HUES48 (cell line): ENCODE data around the gene TPO.
"Not testable (repeated sequence)": the region's sequence is repeated elsewhere in the genome, so short reads cannot be mapped to it uniquely, and the experiment has no call there.

ENCODE experiments used
- H3K27ac ChIP-seq: one replicate; pipeline ENCODE4 v1.7.0; 2013; ENCODE audit warnings: low read depth, low read length, inconsistent platforms
- H3K27me3 ChIP-seq: 2 replicates; pipeline ENCODE4 v1.6.1; 2013; ENCODE audit warnings: mild to moderate bottlenecking, low read length; ENCODE audit not compliant: control insufficient read depth, insufficient read depth
- H3K36me3 ChIP-seq: 2 replicates; pipeline ENCODE4 v1.6.1; 2013; ENCODE audit warnings: low read length; ENCODE audit not compliant: control insufficient read depth, insufficient read depth
- H3K4me1 ChIP-seq: 2 replicates; pipeline ENCODE4 v1.6.1; 2013; ENCODE audit warnings: mild to moderate bottlenecking, low read length; ENCODE audit not compliant: control insufficient read depth, insufficient read depth
- H3K4me3 ChIP-seq: 2 replicates; pipeline ENCODE4 v1.5.1; 2013; ENCODE audit warnings: mild to moderate bottlenecking, low read depth, low read length
- H3K9ac ChIP-seq: 2 replicates; pipeline ENCODE4 v1.6.1; 2013; ENCODE audit warnings: mild to moderate bottlenecking, low read depth, low read length, moderate library complexity
- H3K9me3 ChIP-seq: 2 replicates; pipeline ENCODE4 v1.6.1; 2013; ENCODE audit warnings: low read length; ENCODE audit not compliant: control insufficient read depth, insufficient read depth

The TPO gene

DNA sequence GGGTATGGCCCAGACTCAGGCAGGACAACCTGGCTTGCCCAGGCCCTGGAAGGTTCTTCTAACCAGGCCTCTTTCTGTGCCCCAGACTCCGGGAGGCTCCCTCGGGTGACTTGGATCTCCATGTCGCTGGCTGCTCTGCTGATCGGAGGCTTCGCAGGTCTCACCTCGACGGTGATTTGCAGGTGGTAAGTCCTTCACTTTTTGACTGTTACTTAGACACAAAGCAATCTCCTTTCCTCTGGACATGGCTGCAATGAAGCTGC lies 103.5 kb downstream of the TPO start:
- Histone ChIP-seq H3K9me3 (no peaks in the 10 kb centered on the region), H3K36me3 (no peaks in the 10 kb centered on the region), H3K4me1 (no peaks in the 10 kb centered on the region), H3K27ac (no peak overlapping the region), H3K4me3 (no peak overlapping the region), H3K9ac (no peak overlapping the region), H3K27me3 (no peaks in the 10 kb centered on the region)

DNA sequence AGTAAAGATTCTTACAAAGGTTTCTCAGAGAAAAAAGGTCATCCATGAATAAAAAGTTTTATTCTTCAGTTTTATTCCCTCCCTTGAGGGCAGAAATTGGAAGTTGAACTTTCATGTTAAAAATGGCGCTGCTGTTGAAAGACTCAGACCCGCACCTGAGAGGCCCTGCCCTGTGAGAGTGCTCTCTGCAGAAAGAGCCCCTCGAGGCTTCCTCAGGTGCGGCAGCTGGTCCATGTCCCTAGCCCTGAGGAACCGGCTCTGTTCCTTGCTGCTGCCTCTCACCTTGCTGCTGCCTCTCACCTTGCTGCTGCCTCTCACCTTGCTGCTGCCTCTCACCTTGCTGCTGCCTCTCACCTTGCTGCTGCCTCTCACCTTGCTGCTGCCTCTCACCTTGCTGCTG lies 104.0 kb downstream of the TPO start:
- not testable (repeated sequence) for H3K9ac ChIP-seq, H3K27me3 ChIP-seq, H3K9me3 ChIP-seq, H3K4me3 ChIP-seq, H3K27ac ChIP-seq, H3K36me3 ChIP-seq, H3K4me1 ChIP-seq

DNA sequence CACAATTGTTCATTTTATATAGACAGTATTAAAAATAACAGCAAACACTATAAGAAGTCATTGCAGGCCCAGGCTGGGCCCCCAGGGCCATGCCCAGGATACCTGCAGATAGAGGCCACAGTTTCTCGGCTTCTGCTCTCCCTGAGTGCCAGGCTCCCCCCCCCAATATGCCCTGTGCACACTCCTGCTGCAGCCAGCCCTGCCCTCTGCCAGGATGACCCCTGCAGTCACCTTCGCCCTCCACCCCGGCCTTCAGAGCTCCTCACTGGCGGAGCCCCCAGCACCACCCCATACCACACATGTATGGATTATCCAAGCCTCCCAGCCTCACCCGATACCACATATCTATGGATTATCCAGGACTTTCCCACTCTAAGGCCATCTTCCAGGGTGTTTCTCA lies 104.5 kb downstream of the TPO start:
- no peaks in the 10 kb centered on the region for H3K9me3 ChIP-seq

DNA sequence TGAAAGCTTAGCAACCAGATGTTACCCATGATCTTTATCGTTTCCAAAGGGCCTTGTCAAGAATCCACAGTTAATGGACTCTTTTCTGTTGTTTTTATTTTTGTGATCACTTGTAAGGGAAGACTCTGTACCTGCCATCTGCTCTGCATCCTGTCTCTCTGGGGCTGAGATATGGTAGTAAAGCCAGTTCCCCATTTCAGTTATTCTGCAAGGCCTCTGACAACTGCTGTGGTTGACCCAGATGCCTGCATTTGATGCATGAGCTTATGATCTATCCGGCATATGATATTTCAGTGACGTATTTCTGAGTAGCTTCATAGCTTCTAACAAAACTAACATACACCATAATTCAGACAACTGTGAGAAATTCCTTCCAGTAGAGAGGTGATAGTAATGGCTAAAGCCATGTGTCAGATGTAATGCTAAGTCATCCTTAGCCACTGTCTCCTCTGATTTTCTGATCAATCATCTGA lies 105.1 kb downstream of the TPO start:
- no peaks in the 10 kb centered on the region for H3K27me3 ChIP-seq
- no peak overlapping the region for H3K4me3 ChIP-seq
- H3K27ac ChIP-seq, result no peak overlapping the region
- H3K4me1 ChIP-seq, result no peaks in the 10 kb centered on the region
- H3K9me3 ChIP-seq, result no peaks in the 10 kb centered on the region
- no peak overlapping the region for H3K9ac ChIP-seq
- no peaks in the 10 kb centered on the region for H3K36me3 ChIP-seq

More for the DNA sequence above, 104.5 kb downstream of the TPO start:
- Histone ChIP-seq H3K9ac (no peak overlapping the region), H3K27ac (no peak overlapping the region), H3K4me1 (no peaks in the 10 kb centered on the region), H3K27me3 (no peaks in the 10 kb centered on the region), H3K4me3 (no peak overlapping the region), H3K36me3 (no peaks in the 10 kb centered on the region)

DNA sequence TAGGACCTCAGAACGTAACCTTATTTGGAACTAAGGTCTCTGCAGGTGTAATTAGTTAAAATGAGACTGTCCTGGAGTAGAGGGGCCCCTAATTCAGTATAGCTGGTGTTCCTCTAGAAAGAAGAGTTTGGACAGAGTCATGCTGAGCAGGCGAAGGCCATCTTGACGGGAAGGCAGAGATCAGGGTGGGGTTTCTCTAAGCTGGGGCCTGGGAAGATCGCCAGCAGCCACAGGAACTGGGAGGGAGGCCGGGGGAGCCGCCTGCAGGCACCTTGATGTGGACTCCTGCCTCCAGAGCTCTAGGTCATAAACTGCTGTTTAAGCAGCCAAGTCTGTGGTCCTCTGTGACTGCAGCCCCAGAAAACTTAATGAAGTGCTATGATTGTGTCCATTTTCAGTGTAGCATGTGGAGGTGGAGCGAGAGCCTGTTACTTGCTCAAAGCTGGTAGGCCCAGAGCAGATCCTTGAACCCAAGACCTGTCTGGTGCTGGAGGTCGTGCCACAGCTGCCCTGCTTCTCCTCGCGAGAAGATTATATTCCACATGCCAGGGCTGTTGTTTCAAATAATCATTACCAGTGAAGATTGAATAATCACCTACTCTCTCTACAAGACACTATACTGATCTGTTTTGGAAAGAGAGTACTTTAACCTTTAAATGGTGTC lies 105.7 kb downstream of the TPO start:
- Histone ChIP-seq H3K4me1 (no peaks in the 10 kb centered on the region), H3K27ac (no peak overlapping the region), H3K9me3 (no peaks in the 10 kb centered on the region), H3K36me3 (no peaks in the 10 kb centered on the region), H3K27me3 (no peaks in the 10 kb centered on the region), H3K4me3 (no peak overlapping the region), H3K9ac (no peak overlapping the region)

DNA sequence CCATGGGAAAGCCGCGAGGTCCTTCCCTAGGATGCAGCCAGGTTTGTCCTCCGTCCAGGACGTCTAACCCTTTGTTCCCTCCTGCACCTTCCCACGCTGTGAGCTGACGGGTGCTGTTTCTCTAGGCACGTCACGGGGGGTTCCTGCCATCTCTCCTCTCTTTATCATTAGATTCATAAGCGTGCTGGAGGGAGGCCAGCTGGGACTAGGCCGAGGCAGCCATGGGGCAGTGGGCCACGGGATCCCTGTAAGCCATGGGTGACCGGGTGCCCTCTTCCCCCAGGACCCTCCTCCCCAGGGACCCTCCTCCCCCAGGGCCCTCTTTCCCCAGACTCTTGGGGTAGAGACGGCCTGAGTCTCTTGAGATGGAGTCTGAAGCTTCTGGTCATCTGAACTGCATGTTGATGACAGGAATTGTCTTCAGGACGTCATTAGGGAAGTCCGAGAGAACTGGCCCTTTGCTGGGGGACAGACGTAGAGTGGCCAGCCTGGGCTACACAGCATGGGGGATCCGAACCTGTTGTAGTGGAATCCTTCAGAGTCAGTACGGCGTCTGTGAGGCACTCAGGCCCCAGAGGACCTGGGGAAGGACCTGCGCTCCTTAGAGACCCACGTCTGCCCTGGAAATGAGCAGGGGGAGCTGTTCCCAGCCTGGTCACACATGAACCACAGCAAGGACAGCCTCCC lies 108.1 kb downstream of the TPO start:
- Histone ChIP-seq H3K36me3 (no peaks in the 10 kb centered on the region), H3K4me3 (no peak overlapping the region), H3K9ac (no peak overlapping the region), H3K27ac (no peak overlapping the region), H3K27me3 (no peaks in the 10 kb centered on the region), H3K9me3 (no peaks in the 10 kb centered on the region), H3K4me1 (no peaks in the 10 kb centered on the region)

DNA sequence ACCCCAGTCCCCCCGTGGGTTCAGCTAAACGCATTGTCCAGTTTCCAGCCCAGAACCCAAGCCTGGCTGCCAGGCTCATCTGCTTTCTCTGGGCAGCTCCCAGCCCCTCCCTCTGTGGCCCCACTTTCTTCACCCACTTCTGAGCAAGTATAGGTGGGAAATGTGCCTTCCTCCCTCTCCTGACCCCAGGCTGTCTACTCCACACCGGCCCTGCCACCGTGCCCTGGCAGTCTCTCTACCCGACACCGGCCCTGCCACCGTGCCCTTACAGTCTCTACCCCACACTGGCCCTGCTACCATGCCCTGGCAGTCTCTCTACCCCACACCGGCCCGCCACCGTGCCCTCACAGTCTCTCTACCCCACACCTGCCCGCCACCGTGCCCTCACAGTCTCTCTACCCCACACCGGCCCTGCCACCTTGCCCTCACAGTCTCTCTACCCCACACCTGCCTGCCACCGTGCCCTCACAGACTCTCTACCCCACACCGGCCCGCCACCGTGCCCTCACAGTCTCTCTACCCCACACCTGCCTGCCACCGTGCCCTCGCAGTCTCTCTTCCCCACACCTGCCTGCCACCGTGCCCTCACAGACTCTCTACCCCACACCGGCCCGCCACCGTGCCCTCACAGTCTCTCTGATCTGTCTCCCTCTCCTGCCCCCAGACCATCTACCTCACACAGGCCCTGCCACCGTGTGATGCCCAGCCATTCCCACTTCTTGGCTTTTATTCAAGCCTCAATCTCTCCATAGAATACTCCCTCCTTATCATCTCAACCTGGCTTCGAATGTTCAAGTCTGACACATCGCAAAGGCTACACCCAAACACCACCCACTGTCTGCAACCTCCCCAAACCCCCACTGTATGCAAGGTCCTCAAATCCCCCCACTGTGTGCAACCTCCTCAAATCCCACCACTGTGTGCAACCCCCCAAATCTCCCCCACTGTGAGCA lies 108.9 kb downstream of the TPO start:
- Histone ChIP-seq H3K27ac (no peak overlapping the region), H3K27me3 (no peaks in the 10 kb centered on the region), H3K4me3 (no peak overlapping the region), H3K9ac (no peak overlapping the region), H3K4me1 (no peaks in the 10 kb centered on the region), H3K9me3 (no peaks in the 10 kb centered on the region), H3K36me3 (no peaks in the 10 kb centered on the region)

DNA sequence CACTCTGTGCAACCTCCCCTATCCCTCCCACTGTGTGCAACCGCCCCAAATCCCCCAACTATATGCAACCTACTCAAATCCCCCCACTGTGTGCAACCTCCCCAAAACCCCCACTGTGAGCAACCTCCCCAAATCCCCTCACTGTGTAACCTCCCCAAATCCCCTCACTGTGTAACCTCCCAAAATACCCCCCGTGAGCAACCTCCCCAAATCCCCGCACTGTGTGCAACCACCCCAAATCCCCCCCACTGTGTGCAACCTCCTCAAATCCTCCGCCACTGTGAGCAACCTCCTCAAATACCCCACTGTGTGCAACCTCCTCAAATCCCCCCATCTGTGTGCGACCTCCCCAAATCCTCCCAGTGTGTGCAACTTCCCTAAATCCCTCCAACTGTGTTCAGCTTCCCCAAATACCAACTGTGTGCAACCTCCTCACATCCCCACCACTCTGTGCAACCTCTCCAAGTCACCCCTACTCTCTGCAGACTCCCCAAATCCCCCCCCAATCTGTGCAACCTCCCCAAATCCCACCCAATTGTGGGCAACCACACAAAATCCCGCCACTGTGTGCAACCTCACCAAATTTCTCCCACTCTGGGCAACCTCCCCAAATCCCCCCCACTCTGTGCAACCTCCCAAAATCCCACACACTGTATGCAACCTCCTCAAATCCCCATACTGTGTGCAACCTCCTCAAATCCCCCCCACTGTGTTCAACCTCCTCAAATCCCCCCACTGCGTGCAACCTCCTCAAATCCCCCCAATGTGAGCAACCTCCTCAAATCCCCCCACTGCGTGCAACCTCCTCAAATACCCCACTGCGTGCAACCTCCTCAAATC lies 114.1 kb downstream of the TPO start:
- no peak overlapping the region for H3K9ac ChIP-seq
- no peaks in the 10 kb centered on the region for H3K36me3 ChIP-seq
- H3K9me3 ChIP-seq, result no peaks in the 10 kb centered on the region
- no peaks in the 10 kb centered on the region for H3K27me3 ChIP-seq
- no peak overlapping the region for H3K27ac ChIP-seq
- H3K4me3 ChIP-seq, result no peak overlapping the region
- H3K4me1 ChIP-seq, result no peaks in the 10 kb centered on the region

DNA sequence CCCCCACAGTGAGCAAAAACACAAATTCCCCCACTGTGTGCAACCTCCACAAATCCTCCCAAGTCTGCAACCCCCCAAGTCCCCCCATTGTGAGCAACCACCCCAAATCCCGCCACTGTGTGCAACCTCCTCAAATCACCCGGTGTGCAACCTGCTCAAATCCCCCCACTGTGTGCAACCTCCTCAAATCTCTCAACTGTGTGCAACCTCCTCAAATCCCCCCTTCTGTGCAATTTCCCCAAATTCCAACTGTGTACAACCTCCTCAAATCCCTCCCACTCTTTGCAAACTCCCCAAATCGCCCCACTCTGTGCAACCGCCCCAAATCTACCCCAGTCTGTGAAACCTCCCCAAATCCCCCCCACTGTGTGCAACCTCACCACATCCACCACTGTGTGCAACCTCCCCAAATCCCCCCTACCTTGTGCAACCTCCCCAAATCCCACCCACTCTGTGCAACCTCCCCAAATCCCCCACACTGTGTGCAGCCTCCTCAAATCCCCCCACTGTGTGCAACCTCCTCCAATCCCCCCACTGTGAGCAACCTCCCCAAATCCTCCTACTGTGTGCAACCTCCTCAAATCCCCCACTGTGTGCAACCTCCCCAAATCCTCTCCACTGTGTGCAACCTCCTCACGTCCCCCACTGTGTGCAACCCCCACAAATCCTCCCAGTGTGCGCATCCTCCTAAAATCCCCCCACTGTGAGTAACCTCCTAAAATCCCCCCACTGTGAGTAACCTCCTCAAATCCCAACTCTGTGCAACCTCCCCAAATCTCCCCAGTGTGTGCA lies 115.2 kb downstream of the TPO start:
- H3K4me3 ChIP-seq, result no peak overlapping the region
- H3K4me1 ChIP-seq, result no peaks in the 10 kb centered on the region
- H3K9ac ChIP-seq, result no peak overlapping the region
- no peaks in the 10 kb centered on the region for H3K27me3 ChIP-seq
- no peaks in the 10 kb centered on the region for H3K9me3 ChIP-seq
- H3K36me3 ChIP-seq, result no peaks in the 10 kb centered on the region
- no peak overlapping the region for H3K27ac ChIP-seq

DNA sequence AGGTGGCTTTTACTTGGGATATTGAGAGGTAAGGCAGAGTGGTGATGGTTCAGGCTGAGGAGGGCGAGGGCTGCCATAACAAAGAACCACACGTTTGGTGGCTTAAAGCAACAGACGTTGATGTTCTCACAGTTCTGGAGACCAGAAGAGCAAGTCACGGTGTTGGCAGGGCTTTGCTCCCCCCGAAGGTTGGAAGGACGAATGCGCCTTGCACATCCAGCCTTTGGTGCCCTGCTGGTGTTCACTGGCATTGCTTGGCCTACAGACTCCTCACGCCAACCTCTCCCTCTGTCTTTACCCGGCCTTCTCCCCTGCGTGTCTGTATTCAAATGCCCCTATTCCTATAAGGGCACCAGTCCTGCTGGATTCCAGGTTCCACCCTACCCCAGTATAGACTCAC lies 125.4 kb downstream of the TPO start:
- no peaks in the 10 kb centered on the region for H3K4me1 ChIP-seq
- H3K27ac ChIP-seq, result no peak overlapping the region
- H3K27me3 ChIP-seq, result no peaks in the 10 kb centered on the region
- H3K9me3 ChIP-seq, result no peaks in the 10 kb centered on the region
- no peak overlapping the region for H3K9ac ChIP-seq
- H3K36me3 ChIP-seq, result no peaks in the 10 kb centered on the region
- H3K4me3 ChIP-seq, result no peak overlapping the region
